ENCODE measurements around the gene ADM. TPM values are rescaled to one million over a fixed set of nuclear protein-coding genes. Genes with fewer than 3 reads are reported as not detected.
A peak's percentile ranks its signal among the peaks of the same experiment; 100 is the strongest.

The ADM gene
- total RNA-seq, 2 donors from 2014 or later: 52.7 to 85.4 TPM

GRCh38 chr11:10272132-10272531, 32.7 kb upstream of the ADM start:
- H3K27me3 ChIP-seq: no peaks in the 10 kb centered on the region
- ATAC-seq: no peak
- H3K4me3 ChIP-seq: no peak overlapping the region
- H3K36me3 ChIP-seq (replicated peaks in 1 of 2; ENCODE audit: insufficient read depth in 1 of 2, low read depth in 2 of 2): no peaks in the 10 kb centered on the region
- H3K9me3 ChIP-seq: no peaks in the 10 kb centered on the region
- WGBS, 2 donors: 86 to 94% methylated on average over 3 of the region's 11 CpGs
- no peak overlapping the region for H3K27ac ChIP-seq
- TF ChIP-seq CTCF (IDR thresholded peaks at IDR 0.05) (no peak), POLR2A (IDR thresholded peaks at IDR 0.05) (no peak)
- intact Hi-C loops (cut with DNase I): no loop called here
- DNase-seq: no peak
- H3K4me1 ChIP-seq: no peaks in the 10 kb centered on the region

- no peak for TF ChIP-seq POLR2A (IDR thresholded peaks at IDR 0.05)
- no peak for TF ChIP-seq CTCF (IDR thresholded peaks at IDR 0.05)
- no peak for DNase-seq
- no peaks in the 10 kb centered on the region for H3K36me3 ChIP-seq (replicated peaks in 1 of 2; ENCODE audit: insufficient read depth in 1 of 2, low read depth in 2 of 2)
- no peaks in the 10 kb centered on the region for H3K27me3 ChIP-seq
- no peak overlapping the region for H3K4me3 ChIP-seq
- ATAC-seq: no peak
- H3K27ac ChIP-seq: no peak overlapping the region
- intact Hi-C loops (cut with DNase I): no loop called here
- no peaks in the 10 kb centered on the region for H3K9me3 ChIP-seq
- H3K4me1 ChIP-seq: no peaks in the 10 kb centered on the region
These were observed 31.1 kb upstream of the ADM start for GRCh38 chr11:10273738-10274137.

- no peak overlapping the region for H3K27ac ChIP-seq
- H3K9me3 ChIP-seq: no peaks in the 10 kb centered on the region
- 74 to 84% methylated on average over 1 of the region's 1 CpG for WGBS, 2 donors
- DNase-seq (no peak), ATAC-seq (no peak)
- no peaks in the 10 kb centered on the region for H3K36me3 ChIP-seq (replicated peaks in 1 of 2; ENCODE audit: insufficient read depth in 1 of 2, low read depth in 2 of 2)
- intact Hi-C loops (cut with DNase I): no loop called here
- no peak overlapping the region for H3K4me3 ChIP-seq
- TF ChIP-seq CTCF (IDR thresholded peaks at IDR 0.05) (no peak), POLR2A (IDR thresholded peaks at IDR 0.05) (no peak)
- no peaks in the 10 kb centered on the region for H3K4me1 ChIP-seq
- no peaks in the 10 kb centered on the region for H3K27me3 ChIP-seq
These were observed 30.1 kb upstream of the ADM start for GRCh38 chr11:10274726-10275125.

- Histone ChIP-seq H3K36me3 (replicated peaks in 1 of 2; ENCODE audit: insufficient read depth in 1 of 2, low read depth in 2 of 2) (no peaks in the 10 kb centered on the region), H3K9me3 (no peaks in the 10 kb centered on the region), H3K4me1 (no peaks in the 10 kb centered on the region), H3K27ac (no peak overlapping the region), H3K4me3 (no peak overlapping the region), H3K27me3 (no peaks in the 10 kb centered on the region)
- no peak for DNase-seq
- TF ChIP-seq POLR2A (IDR thresholded peaks at IDR 0.05): no peak
- TF ChIP-seq CTCF (IDR thresholded peaks at IDR 0.05): no peak
- ATAC-seq: no peak
- intact Hi-C loops (cut with DNase I): no loop called here
These were observed 29.2 kb upstream of the ADM start for GRCh38 chr11:10275714-10276113.

- no peak overlapping the region for H3K4me3 ChIP-seq
- TF ChIP-seq POLR2A (IDR thresholded peaks at IDR 0.05): no peak
- no peak for TF ChIP-seq CTCF (IDR thresholded peaks at IDR 0.05)
- H3K27me3 ChIP-seq: no peaks in the 10 kb centered on the region
- intact Hi-C loops (cut with DNase I): no loop called here
- peaks cover 14% of the 10 kb centered on the region for H3K4me1 ChIP-seq
- ATAC-seq (peak; percentile 98), DNase-seq (no peak)
- no peaks in the 10 kb centered on the region for H3K36me3 ChIP-seq (replicated peaks in 1 of 2; ENCODE audit: insufficient read depth in 1 of 2, low read depth in 2 of 2)
- H3K9me3 ChIP-seq: no peaks in the 10 kb centered on the region
- peak overlapping the region in 2 of 4 donors; percentile 21 to 40 for H3K27ac ChIP-seq
These were observed 22.8 kb upstream of the ADM start for GRCh38 chr11:10282117-10282516.

Measured in body of pancreas (tissue), 4 donors.